GM19238 (cell line): ENCODE results near the gene ALPK3.
A peak's percentile ranks its signal among the peaks of the same experiment; 100 is the strongest.
"Not testable (repeated sequence)": the region's sequence is repeated elsewhere in the genome, so short reads cannot be mapped to it uniquely, and the experiment has no call there.

ENCODE experiments used
- DNase-seq: peaks from one replicate; pipeline ENCODE4 v3.0.0; 2011; ENCODE audit warnings: low spot score; ENCODE audit not compliant: insufficient read length

Gene ALPK3

DNA sequence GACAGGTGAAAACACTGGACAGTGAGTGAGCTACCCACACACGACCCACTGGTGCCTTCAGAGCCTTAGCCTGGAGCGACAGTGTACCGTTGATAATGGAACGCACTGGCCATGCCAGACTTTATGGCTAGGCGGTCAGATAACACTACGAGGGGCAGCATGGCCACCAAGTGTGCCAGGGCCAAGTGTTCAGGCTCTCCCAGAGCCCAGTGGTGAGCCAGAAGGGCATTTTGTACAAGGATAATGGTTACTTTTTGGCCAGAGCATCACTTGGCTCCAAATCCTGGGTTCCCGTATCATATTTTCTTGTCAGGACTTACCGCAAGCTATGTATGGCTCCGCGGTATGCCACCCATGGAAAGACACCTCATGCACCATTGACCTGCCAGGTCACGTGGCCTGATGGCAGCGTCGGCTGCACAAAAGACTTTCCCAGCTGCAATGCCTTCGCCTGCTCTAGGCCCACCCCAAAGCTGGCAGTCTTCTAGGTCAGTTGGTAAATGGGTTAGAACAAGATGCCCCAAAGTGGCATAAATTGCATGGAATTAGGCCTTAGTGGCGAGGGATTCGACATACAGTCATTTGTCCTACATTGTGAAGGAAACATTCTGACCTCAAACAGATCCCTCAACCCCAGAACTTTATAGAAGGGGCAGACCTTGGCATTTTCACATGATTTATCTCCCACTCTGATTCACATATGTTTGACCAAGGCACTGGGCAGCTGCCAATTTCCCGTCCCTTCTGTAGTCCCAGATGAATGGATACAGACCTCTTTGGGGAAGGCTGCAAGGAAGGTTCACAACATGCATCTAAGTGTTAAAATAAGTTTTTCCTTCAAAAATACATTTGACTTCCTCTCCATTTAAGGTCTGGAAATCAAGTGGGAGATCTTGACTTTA lies 55.1 kb downstream of the ALPK3 start:
- DNase-seq, result no peak

DNA sequence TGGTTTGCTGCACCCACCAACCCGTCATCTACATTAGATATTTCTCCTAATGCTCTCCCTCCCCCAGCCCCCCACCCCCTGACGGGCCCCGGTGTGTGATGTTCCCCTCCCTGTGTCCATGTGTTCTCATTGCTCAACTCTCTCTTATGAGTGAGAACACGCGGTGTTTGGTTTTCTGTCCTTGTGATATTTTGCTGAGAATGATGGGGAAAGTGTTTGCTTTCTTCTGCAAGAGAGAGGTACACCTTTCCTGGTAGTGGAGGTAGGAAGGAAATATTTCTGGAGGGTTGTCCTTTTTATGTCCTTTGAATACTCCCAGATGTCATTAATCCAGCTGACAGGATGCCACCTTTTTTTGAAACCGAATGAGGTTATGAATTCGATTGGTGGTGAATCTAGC lies 56.8 kb downstream of the ALPK3 start:
- no peak for DNase-seq

DNA sequence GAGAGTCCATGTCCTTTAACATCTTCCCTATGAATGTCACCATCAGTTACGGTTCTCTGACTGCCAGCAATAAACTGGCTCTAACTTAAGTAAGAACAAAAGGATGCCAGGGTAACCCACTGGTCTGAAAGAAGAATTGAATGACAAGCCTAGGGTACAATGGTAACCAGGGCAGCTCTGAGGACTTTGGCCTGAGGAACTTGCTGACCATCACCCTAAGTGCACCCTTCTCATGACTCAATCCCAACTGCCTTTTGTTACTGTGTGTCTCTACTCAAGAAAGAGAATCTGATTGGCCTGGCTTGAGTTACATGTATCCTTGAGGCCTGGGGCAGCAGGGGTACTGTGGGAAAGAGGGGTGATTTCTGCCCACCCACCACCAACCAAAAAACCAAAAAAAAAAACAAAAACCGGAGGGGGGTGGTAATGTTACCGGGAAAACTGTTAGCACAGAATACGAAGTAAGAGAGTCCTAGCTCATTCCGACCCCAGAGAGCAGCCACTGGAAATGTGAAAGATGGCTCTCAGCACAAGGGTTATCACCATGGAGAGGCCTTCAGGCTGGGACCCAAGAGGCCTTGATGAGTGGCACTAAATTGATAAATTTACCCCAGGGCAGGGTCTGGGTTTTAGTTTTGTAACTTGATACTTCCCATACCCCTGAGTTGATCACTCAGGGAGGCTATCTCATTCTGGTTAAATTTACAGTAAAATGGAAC lies 58.0 kb downstream of the ALPK3 start:
- DNase-seq, result no peak

DNA sequence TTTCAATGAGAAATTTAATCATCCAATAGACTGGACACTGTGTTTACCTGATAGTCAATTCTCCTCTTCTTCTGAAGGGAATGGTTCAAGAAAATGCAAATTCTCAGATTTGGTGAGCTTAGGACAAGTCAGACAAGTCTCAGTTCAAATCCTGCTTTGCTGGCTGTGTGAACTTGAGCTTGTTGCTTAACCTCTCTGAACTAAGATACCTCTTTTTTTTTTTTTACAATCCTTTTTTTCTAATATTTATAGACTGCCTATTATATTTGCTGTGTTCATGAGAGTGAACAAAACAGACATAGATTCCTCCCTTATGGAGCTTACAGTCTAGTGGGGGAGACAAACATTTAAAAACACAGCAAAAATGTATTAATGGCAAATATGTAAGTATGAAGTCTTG lies 59.1 kb downstream of the ALPK3 start:
- no peak for DNase-seq

DNA sequence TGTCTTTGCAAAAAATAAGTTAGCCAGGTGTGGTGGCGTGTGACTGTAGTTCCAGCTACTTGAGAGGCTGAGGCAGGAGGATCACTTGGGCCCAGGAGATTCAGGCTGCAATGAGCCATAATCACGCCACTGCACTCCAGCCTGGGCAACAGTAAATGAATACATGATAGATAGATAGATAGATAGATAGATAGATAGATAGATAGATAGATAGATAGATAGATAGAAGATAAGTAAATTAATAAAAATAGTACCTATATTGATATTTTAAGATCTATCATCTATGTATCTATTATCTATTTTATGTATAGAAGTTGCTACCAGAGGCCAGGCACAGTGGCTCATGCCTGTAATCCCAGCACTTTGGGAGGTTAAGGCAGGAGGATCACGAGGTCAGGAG lies 60.5 kb downstream of the ALPK3 start:
- DNase-seq, result not testable (repeated sequence)

DNA sequence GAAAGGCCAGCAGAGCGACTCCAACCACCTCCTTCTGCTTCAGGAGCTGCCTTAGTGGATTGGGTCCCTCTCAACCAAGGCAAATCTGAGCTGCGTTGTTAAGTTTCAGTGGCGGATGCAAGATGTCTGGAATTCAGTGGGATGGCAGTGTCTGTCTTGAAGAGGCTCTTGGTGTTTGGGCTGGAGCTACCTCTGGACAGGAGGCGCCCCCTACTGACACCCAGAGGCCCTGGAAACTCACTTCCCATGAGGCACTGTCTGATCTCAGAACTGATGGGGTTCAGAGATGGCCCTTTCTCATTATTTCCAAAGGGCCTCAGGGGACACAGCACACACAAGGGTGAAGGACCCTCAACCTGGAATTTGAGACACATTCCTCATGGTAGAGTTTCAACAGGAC lies 61.3 kb downstream of the ALPK3 start:
- DNase-seq, result peak; percentile 60

DNA sequence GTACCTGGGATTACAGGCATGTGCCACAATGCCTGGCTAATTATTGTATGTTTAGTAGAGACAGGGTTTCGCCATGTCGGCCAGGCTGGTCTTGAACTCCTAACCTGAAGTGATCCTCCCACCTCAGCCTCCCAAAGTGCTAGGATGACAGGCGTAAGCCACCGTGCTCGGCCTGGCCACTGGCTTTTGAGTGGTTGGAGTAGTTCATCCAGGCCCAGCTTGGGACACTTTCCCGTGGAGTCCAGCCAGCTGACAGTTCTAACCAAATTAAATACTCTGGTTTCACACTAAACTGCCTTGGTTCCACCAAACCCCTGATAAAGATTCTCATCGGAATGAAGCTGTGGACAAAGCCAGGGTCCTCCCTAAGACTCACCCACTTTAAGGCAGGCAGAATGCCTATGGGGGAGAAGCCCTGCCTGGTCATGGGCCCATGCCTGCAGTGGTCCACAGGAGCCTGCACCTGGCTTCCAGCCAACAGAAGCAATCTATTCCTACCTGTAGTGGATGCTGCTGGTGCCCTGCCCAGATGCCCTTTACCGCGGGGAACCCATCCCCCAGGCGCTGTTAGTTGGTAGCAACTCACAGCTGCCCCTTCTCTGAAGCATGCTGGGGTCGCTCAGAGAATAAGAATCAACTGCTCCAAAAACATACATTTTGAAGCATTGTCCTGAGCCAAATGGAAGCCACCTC lies 62.1 kb downstream of the ALPK3 start:
- DNase-seq, result no peak

DNA sequence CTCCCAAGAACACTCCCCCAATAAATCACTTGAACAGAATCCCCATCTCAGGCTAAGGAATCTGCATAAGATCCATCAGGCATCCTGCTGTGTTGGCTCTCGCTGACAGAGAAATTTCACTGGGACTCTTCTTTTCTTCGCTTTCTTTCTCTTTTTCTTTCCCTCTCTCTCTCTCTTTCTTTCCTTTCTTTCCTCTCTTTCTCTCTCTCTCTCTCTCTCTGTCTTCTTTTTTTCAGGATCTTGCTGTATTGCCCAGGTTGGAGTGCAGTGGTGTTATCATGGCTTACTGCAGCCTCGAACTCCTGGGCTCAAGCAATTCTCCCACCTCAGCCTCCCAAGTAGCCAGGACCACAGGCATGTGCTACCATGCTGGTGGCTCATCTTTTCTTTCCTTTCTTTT lies 62.9 kb downstream of the ALPK3 start:
- no peak for DNase-seq

DNA sequence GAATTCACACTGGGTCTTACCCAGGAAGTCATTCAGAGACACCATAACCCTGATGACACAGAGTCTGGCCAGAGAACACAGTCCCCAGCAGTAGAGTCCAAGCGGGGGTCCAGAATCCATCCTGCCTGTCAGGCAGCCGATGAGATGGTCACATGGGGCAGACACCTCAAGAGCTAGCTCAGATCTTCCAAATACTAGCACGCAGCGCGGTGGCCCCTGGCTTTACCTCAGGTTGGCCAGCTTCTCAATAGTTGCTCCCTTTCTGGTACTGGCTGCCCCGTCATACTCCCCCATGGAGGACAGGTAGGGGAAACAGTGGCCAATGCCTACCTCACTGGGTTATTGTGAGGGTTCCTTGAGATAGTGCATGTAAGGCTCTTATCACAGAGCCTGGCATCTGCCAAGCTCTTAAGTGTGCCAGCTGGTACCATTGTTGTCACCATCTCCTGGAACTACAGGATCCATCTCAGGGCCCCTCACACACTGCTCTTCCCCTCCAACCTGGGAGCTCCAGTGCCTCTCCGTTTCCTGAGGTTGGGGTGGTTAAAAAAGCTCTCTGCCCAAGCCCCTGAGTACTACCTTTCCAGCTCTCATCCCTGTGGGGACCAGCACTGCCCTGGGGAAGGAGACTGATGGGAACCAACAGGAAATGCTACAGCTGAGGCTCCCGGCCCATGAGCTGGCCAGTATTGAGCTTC lies 63.8 kb downstream of the ALPK3 start:
- DNase-seq, result no peak

DNA sequence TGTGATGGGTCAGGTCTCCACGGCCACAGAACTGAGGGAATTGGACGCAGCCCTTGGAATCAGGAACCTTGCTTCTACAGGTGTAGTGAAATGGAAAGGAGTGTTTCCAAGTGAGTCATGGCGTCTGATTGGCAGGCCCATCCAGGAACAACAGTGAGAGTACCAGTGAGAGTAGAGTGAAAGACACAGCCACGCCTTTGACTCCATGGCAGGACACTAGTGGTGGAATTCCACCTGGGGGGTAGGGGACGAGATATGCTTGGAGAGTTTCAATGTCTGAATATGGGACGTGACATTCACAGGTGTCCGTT lies 64.3 kb downstream of the ALPK3 start:
- DNase-seq, result no peak

DNA sequence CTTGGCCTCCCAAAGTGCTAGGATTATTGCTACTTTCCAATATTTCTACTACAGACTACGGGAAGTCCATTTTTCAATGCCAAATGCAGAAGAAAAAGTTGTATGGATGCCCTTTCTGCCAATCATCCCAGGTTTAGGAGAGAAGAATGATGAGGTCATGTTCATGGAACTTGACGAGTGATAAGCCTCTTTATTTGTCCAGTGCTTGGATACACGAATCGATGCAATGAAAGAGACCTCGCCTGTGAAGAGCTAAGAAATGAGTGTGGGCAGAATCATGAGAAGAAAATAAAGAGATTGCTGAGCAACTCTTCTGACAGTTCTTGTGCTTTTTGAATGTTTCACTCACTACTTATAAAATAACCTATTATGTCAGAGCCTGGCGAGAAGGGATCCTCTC lies 66.3 kb downstream of the ALPK3 start:
- no peak for DNase-seq

DNA sequence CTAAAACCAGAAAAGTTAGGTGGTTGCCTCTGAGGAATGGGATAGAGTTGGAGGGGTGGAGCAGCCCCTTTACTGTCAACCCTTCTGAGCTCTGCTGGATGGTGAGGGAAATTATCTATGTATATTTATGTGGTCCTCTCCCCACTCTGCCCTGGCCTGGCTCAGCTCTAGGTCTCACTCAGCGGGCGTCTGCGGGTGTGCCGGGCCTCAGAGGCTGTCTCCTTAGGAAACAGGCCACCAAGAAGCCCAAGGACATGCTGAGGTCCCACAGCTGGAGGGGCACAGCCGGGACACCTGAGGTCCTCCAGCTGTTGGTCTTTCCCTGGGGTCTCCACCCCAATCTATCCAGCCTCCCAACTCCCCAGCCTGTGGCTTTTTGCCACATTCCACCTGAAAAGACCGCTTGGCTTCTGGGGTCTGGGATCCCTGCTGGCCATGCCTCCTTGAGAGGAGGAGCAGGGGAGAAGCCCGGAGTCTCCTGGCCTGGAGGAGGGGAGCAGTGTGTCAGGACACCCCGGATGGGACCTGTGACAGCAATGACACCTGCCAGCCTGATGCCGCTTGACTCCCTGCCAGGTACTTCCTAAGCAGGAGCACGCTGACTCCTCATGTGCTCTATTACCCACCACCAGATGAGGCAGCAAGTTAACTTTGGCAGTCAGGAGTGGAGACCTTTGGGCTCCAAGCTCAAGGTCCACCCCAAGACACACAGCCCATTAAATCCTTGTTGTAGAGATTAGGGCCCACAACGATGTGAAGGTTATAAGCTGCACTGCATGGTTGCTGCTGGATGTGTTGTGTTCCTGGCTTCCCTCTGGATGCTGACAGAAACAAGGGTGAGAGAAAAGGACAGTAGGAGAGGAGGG lies 67.0 kb downstream of the ALPK3 start, which contains the start of gene SLC28A1:
SLC28A1 (plus strand) TSS at position 747 of the 866 bp plus-strand sequence. CDS start 3,099 bp downstream, outside the sequence.
- no peak for DNase-seq

DNA sequence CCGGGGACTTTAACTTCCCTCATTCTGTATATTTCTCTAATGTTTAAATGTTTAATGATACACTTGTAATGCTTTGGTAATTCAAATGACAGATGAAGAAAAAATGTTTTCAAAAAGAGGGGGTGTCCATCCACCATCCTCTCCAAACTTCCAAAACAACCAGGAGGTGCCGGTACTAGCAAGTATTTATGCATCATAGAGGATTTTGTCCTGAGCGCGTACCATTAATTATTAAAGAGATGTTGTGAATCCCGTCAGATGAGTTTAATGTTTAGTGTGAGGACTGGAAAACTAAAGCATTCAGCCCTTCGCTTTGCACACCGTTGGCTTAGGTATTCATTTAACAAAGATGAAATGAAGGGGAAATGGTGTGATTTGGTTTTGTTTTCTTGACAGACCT lies 68.6 kb downstream of the ALPK3 start:
- no peak for DNase-seq

DNA sequence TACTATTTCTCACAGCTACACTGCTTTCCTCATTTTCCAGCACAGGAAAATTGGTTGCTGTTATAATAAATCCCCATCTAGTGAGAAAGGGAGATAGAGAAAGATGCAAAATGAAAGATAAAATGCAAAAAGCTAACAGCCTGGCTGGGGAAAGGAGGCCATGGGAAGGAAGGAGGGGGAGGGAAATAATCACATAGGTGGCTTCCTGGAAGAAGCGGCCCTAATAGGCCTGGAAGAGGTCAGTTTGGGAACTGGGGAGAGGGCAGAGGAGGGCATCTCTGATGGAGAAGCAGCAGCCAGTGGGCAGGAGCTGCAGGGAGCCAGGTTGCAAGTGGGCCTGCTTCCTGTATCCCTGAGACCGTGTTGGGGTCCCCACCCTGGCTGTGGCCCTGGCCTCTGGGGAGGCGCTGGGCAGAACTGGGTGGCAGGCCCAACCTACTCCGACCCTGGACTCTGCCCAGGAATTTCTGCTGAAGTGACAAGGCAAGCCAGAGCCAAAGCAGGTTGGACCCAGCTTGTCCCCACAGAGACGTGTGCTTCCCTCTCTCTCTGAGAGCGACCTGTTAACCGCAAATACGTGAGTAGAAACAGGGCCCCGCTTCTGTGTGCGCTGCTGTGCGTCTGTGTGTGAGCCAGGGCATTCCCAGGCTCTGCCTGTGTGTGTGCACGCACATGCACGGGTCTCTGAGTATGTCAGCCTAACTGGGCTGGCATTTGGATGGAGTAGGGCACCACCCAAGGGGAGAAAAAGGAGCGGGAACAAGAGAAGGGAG lies 69.2 kb downstream of the ALPK3 start:
- DNase-seq, result no peak

DNA sequence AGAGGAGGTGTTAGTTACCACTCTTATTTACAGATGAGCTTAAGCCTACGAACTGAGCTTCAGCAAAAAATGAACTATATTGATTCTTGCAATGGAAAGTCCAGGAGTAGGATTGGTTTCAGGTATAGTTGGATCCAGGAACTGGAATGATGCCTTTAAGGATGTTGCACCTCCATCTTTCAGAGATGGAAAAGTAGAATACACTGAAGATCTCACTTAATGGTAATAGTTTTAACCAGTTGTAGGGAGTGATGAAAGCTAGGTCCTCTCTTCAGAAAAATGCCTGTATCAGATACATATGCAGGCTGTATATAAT lies 69.8 kb downstream of the ALPK3 start:
- DNase-seq, result no peak

DNA sequence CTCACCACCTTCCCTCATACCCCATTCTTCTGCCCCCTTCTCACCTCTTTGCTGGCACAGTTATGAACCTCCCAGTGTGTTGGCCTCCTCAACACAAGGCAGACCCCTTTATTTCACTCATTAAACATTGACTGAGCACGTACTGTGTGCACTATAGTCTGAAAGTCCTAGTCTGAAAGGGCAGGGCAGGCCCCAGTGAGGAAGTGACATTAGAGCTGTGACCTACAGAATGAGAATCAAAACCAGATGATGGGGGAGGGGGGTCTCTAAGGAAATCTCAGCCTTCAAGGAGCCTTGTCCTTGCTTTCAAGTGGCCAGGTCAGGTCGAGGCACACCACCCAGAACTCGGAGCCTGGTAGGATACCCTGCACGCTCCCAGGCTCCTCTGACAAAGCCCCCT lies 70.8 kb downstream of the ALPK3 start:
- DNase-seq, result no peak

DNA sequence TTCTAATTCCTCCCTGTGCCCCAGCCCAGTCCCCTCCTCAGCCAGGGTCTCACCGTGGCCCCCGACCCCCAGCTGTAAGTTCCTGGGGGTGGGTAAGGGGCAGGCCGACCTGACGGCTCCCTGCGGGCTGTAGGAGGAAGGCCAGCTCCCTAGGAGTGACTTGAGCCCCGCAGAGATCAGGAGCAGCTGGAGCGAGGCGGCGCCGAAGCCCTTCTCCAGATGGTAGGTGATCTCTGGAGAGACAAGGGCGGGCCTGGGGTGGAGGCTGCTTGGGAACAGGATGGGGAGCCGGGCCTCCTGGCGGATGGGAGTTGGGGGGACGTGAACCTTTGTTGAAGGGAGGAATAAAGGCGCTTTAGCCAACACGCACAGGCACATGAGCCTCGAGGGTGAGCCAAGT lies 71.5 kb downstream of the ALPK3 start:
- no peak for DNase-seq

DNA sequence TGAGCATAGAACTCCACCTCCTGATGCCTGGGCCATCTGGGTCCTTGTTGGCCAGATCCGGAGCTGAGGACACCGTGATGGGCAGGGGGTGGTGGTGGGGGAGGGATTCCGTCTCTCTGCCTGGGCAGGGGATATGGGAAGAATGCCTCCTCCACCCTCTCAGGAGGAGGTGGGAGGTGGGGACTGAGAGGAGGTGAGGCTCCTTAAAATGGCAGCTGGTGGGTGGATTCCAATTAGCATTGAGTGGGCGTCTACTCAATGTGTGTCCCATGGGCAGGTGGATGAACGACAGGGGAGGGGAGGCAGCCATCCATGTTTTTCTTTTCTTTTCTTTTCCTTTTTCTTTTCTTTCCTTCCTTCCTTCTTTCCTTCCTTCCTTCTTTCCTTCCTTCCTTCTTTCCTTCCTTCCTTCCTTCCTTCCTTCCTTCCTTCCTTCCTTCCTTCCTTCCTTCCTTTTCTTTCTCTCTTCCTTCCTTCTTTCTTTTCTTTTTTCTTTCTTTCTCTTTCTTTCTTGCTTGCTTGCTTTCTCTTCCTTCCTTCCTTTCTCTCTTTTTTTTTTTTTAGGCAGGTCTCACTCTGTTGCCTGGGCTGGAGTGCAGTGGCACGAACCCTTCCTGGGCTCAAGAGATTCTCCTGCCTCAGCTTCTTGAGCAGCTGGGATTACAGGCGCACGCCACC lies 72.3 kb downstream of the ALPK3 start:
- no peak for DNase-seq

DNA sequence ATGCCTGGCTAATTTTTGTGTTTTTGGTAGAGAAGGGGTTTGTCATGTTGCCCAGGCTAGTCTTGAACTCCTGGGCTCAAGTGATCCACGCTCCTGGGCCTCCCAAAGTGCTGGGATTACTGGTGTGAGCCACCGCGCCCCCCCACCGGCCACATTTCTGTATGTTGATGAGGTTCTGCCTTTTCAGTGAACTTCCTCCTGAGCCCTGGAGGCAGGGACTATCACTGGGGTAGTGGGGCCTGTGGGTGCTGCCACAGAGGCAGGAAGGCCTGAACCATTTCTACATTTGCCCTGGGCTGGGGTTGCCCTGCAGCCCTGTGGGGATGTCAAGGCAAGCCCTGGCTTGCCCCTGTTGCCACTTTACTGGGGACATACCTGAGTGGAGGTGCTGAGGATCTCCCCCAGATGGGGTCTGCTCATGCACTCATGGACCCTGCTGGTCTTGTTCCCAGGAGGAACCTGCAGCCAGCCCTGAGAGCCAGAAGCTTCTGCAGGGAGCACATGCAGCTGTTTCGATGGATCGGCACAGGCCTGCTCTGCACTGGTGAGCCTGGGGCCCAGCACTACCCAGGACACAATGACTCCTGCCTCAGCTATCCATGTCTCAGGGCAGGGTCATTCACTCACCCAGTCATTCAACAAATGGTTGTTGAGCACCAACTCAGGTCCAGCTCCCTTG lies 73.0 kb downstream of the ALPK3 start:
- no peak for DNase-seq
